Lower lobe of right lung (tissue), 2 donors: ENCODE data around the gene SOX11. TPM values are rescaled to one million over a fixed set of nuclear protein-coding genes. Genes with fewer than 3 reads are reported as not detected.

Experiments
- ATAC-seq, 2 donors: fragments of 200-7000 bp; cut with Tn5 transposase; one replicate each; pipeline ENCODE4 v1.9.1; 2020 to 2022; ENCODE audit warnings: mild to moderate bottlenecking in 2 of 2, moderate library complexity in 2 of 2
- DNase-seq: peaks from one replicate; pipeline ENCODE4 v3.0.0-alpha.2; 2020
- H3K27ac ChIP-seq: fragments of 200-600 bp; one replicate; pipeline ENCODE4 v1.8.0; 2022
- H3K27me3 ChIP-seq: fragments of 200-600 bp; one replicate; pipeline ENCODE4 v1.8.0; 2022; ENCODE audit warnings: low read depth
- H3K36me3 ChIP-seq: fragments of 200-600 bp; one replicate; pipeline ENCODE4 v1.8.0; 2022; ENCODE audit warnings: mild to moderate bottlenecking
- H3K4me1 ChIP-seq: fragments of 200-600 bp; one replicate; pipeline ENCODE4 v1.8.0; 2022
- H3K4me3 ChIP-seq: fragments of 200-600 bp; one replicate; pipeline ENCODE4 v1.8.0; 2022; ENCODE audit warnings: mild to moderate bottlenecking
- H3K9me3 ChIP-seq: fragments of 200-600 bp; one replicate; pipeline ENCODE4 v1.8.0; 2022
- intact Hi-C: fragments of 100-400 bp; cut with DNase I; formaldehyde crosslinking; loops from one replicate; pipeline ENCODE4 v1.11.0; 2022
- total RNA-seq: library from RNA; stranded (reverse); fragmentation: NEBNext Ultra II Directional; extraction: Animal tissue kit (Norgen Biotek cat#: 25700); gene quantifications from one replicate; pipeline ENCODE4 v1.2.1, GENCODE V29; 2021
- TF ChIP-seq, protein P1 (sequence below): fragments of 200-600 bp; IDR thresholded peaks from one replicate; pipeline ENCODE4 v1.8.0; 2022; ENCODE audit warnings: antibody characterized with exemption, mild to moderate bottlenecking
- donor health status: DM: no; HTN: yes; CAD: no; lungs with severe emphysema.

The SOX11 gene
- total RNA-seq, 1 donor from 2014 or later, result 0.03 TPM

DNA sequence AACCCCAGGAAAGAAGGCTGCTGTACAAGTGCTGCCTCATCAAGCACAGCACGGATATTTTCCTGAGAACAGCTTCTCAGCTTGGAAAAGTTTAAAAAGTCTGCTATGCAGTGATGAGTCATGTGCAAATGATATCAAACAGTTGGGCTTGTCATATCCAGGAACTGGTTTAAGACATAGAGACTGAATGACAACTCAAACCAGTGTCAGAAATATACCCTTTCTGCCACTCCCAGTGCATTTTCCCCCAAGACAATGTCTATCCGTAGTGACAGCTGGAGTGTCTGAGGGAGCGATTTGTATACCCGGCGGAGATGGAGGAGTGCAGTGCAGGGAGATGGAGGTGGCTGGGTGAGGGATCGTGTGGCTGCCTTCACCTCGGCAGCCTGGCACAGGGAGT, 28.2 kb downstream of the SOX11 start:
- Histone ChIP-seq H3K27me3 (no peaks in the 10 kb centered on the region), H3K36me3 (no peaks in the 10 kb centered on the region), H3K4me3 (no peak overlapping the region), H3K27ac (no peak overlapping the region), H3K9me3 (no peaks in the 10 kb centered on the region), H3K4me1 (no peaks in the 10 kb centered on the region)
- intact Hi-C loops, result no loop called here
- DNase-seq (no peak), ATAC-seq (peak in 1 of 2 donors; percentile 18)
- TF ChIP-seq, protein P1, sequence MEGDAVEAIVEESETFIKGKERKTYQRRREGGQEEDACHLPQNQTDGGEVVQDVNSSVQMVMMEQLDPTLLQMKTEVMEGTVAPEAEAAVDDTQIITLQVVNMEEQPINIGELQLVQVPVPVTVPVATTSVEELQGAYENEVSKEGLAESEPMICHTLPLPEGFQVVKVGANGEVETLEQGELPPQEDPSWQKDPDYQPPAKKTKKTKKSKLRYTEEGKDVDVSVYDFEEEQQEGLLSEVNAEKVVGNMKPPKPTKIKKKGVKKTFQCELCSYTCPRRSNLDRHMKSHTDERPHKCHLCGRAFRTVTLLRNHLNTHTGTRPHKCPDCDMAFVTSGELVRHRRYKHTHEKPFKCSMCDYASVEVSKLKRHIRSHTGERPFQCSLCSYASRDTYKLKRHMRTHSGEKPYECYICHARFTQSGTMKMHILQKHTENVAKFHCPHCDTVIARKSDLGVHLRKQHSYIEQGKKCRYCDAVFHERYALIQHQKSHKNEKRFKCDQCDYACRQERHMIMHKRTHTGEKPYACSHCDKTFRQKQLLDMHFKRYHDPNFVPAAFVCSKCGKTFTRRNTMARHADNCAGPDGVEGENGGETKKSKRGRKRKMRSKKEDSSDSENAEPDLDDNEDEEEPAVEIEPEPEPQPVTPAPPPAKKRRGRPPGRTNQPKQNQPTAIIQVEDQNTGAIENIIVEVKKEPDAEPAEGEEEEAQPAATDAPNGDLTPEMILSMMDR, result no peak

DNA sequence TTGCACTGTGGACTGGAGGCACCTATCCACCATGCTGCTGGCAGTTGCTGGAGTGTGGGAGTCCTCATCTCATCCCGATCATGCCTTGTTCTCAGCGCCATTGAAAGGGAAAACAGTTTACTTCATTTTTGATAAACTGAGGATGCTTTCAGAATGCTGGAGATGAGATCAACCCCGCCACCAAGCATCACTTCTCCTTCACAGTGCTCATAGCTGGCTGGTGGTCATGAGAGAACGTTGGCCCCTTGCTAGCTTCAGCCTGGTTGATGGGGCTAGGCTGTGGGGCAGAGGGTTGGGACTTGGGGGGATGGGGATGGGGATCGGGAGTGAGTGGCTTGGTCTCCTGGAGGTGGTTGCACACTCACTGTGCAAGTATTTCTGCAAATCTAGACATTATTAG, 30.1 kb downstream of the SOX11 start:
- H3K4me1 ChIP-seq, result no peaks in the 10 kb centered on the region
- no peak overlapping the region for H3K4me3 ChIP-seq
- no peak for DNase-seq
- no peaks in the 10 kb centered on the region for H3K27me3 ChIP-seq
- no peaks in the 10 kb centered on the region for H3K9me3 ChIP-seq
- no peaks in the 10 kb centered on the region for H3K36me3 ChIP-seq
- no peak overlapping the region for H3K27ac ChIP-seq
- no peak for ATAC-seq
- intact Hi-C loops, result no loop called here
- TF ChIP-seq, protein P1, result no peak

DNA sequence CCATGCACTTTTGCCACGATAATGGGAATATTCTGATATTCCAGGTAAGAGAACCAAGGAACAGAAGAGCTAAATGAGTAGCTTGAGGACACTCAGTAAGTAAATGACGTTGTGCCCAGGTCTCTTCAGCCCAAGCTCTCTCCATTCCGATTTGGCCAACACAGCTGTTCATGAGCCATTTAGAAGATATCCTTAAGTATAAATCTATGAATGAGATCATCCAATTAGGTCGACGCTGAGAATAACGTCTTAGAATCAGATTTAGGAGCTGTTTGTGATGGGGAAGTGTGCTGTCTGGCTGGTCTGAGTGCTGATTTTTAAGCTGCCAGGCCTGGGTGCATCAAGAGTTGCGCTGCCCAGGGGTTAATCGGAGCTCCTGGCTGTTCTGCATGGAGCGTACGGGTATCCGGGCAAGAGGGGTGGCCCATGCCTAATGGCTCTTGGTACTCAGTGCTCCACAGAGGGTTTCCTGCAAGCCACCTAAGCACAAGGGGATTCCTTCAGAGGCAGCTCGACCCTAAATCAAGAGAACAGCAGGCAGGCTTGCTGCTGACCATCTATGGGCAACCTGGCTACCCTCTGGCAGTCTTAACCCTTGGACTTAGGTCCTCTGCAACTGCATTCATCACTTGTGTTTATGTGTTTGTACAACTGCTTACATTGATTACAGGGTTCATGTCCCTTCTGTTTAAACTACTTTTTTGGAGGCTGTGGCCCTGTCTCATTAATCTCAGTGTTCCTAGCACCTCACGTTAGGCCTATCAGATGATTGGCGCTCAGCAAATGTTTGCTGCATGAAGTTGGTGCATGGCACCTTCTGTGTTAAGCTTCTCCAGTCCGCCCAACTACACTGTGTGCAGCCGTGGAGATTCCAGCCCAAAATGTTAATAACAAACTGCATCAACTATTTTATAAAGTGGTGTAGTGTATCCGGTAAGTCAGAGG, 31.9 kb downstream of the SOX11 start:
- Histone ChIP-seq H3K4me3 (no peak overlapping the region), H3K36me3 (no peaks in the 10 kb centered on the region), H3K27ac (no peak overlapping the region), H3K4me1 (no peaks in the 10 kb centered on the region), H3K27me3 (no peaks in the 10 kb centered on the region), H3K9me3 (no peaks in the 10 kb centered on the region)
- no peak for ATAC-seq
- DNase-seq, result no peak
- TF ChIP-seq, protein P1, result no peak
- intact Hi-C loops, result no loop called here

DNA sequence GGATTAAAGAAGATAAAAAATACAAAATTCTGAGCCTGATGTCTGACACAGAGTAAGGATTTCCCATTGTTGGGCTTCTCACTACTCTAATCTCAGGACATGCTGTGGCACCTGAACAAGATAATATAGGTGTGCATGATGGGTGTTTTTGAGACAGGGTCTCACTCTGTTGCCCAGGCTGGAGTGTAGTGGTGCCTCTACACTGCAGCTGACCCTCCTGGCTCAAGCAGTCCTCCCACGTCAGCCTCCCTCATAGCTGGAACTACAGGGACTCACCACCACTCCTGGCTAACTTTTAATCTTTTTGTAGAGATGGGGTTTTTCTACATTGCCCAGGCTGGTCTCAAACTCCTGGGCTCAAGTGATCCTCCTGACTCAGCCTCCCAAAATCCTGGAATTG, 32.9 kb downstream of the SOX11 start:
- intact Hi-C loops, result no loop called here
- DNase-seq, result no peak

DNA sequence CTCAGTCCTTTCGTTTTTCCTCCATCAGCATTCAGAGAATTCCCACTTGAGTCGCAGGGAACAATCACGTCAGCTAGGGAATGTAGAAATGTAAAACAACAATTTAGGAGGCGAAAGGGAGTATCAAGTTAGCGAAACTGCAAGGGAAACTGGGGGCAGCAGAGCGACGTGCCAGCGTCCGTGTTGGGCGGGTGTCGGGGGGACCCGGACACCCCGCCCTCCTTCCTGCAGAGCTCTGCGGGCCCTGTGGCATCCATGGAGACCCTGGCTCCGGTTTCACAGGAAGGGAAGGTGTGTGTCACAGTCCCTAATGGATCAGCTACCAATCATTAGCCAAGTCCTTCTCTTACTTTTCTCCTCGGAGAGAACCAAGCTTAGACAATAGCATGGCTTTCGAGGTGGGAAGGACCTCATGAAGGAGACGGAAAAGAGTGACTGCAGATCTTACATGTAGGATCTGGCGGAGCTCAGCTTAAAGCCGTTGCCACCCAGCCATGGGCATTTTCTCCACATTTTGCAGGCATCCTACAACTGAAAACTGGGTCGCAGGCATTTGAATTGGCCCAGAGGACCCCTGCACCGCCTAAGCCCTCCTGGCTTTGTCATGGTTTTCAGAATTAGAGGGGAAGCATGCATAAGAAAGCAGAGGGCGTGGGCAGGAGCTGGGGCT, 33.7 kb downstream of the SOX11 start:
- no peak overlapping the region for H3K27ac ChIP-seq
- peak; percentile 34 to 53 for ATAC-seq
- TF ChIP-seq, protein P1, result no peak
- no peaks in the 10 kb centered on the region for H3K9me3 ChIP-seq
- no peak for DNase-seq
- H3K4me1 ChIP-seq, result no peaks in the 10 kb centered on the region
- H3K4me3 ChIP-seq, result peak overlapping the region; percentile 28
- H3K27me3 ChIP-seq, result no peaks in the 10 kb centered on the region
- intact Hi-C loops, result no loop called here
- H3K36me3 ChIP-seq, result no peaks in the 10 kb centered on the region

More for the DNA sequence above, 32.9 kb downstream of the SOX11 start:
- Histone ChIP-seq H3K27me3 (no peaks in the 10 kb centered on the region), H3K36me3 (no peaks in the 10 kb centered on the region), H3K4me1 (no peaks in the 10 kb centered on the region), H3K27ac (no peak overlapping the region), H3K4me3 (no peak overlapping the region), H3K9me3 (no peaks in the 10 kb centered on the region)
- ATAC-seq, result no peak
- TF ChIP-seq, protein P1, result no peak
